SU-DHL-6 (cell line): ENCODE results near the gene NUMB.
"Not testable (repeated sequence)": the region's sequence is repeated elsewhere in the genome, so short reads cannot be mapped to it uniquely, and the experiment has no call there.

ENCODE experiments used
- H2AFZ ChIP-seq: fragments of 200-600 bp; sonication (generic); 2 replicates; pipeline ENCODE4 v1.6.1; 2014; ENCODE audit warnings: low read depth, mild to moderate bottlenecking, moderate library complexity, mixed read lengths, antibody characterized with exemption, low read length; ENCODE audit not compliant: severe bottlenecking
- H3F3A ChIP-seq: fragments of 200-600 bp; shearing (Covaris generic); 2 replicates; pipeline ENCODE4 v1.6.0; 2016; ENCODE audit warnings: antibody characterized with exemption, mild to moderate bottlenecking; ENCODE audit not compliant: insufficient read depth
- H3K27ac ChIP-seq: fragments of 200-600 bp; sonication (generic); 2 replicates; pipeline ENCODE4 v1.5.1; 2016; ENCODE audit warnings: low read depth, mild to moderate bottlenecking, low read length, moderate library complexity, mixed read lengths
- H3K27me3 ChIP-seq: fragments of 200-600 bp; sonication (generic), shearing (Covaris generic); 2 replicates; pipeline ENCODE4 v1.6.0; 2014; ENCODE audit warnings: mild to moderate bottlenecking, low read length
- H3K36me3 ChIP-seq: fragments of 200-600 bp; sonication (generic); 2 replicates; pipeline ENCODE4 v1.6.1; 2014; ENCODE audit warnings: mild to moderate bottlenecking, low read length, mixed read lengths
- H3K4me2 ChIP-seq: fragments of 300-600, 200-600 bp; shearing (Covaris generic), sonication (generic); 2 replicates; pipeline ENCODE4 v1.6.0; 2014; ENCODE audit warnings: low read length, low read depth, mild to moderate bottlenecking; ENCODE audit not compliant: poor library complexity, severe bottlenecking
- H3K4me3 ChIP-seq: fragments of 200-600 bp; sonication (generic); 2 replicates; pipeline ENCODE4 v1.5.1; 2014; ENCODE audit warnings: antibody characterized with exemption, low read length, mild to moderate bottlenecking, mixed read lengths; ENCODE audit not compliant: insufficient read depth, poor library complexity, severe bottlenecking
- H3K79me2 ChIP-seq: fragments of 200-600 bp; sonication (generic); 2 replicates; pipeline ENCODE4 v1.6.1; 2014; ENCODE audit warnings: mild to moderate bottlenecking, low read length, moderate library complexity; ENCODE audit not compliant: insufficient read depth
- H3K9ac ChIP-seq: fragments of 200-600 bp; sonication (generic); 2 replicates; pipeline ENCODE4 v1.7.0; 2014; ENCODE audit warnings: mild to moderate bottlenecking, low read length
- H3K9me2 ChIP-seq: fragments of 200-600 bp; sonication (generic); replicated peaks from 2 replicates; pipeline ENCODE4 v1.6.1; 2014; ENCODE audit warnings: low read length; ENCODE audit not compliant: insufficient read depth
- H3K9me3 ChIP-seq: fragments of 200-600 bp; sonication (generic); 2 replicates; pipeline ENCODE4 v1.6.1; 2014; ENCODE audit warnings: low read length, mixed read lengths; ENCODE audit not compliant: insufficient read depth
- H4K20me1 ChIP-seq: fragments of 200-600 bp; sonication (generic); 2 replicates; pipeline ENCODE4 v1.6.1; 2014; ENCODE audit warnings: low read depth, mild to moderate bottlenecking, antibody characterized with exemption, low read length, moderate library complexity, mixed read lengths
- EZH2phosphoT487 ChIP-seq: fragments of 200-600 bp; sonication (generic), shearing (Covaris generic); conservative IDR thresholded peaks from 2 replicates; pipeline ENCODE4 v1.6.1; 2018; ENCODE audit warnings: mild to moderate bottlenecking, antibody characterized with exemption, low read length, moderate library complexity, mixed read lengths
- TF ChIP-seq, protein P1 (sequence below): fragments of 200-600 bp; sonication (generic); IDR thresholded peaks from one replicate; pipeline ENCODE4 v1.5.1; 2017; ENCODE audit warnings: antibody characterized with exemption, mild to moderate bottlenecking, low read length, moderate library complexity; ENCODE audit not compliant: insufficient read depth, poor library complexity, severe bottlenecking

Gene NUMB

DNA sequence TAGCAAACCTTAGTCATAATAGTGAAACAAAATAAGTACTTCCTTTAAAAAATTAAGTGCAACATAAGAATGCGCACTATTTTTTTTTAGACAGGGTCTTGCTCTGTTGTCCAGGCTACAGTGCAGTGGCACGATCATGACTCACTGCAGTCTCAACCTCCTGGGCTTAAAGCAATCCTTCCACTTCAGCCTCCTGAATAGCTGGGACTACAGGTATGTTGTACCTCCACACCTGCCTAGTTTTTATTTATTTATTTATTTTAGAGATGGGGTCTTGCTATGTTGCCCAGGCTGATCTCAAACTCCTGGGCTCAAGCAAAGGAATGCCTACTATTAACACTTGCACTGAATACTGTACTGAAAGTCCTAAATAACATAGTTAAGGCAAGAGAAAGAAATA, 93.8 kb downstream of the NUMB start:
- no peaks in the 10 kb centered on the region for H3K9me2 ChIP-seq
- no peak for TF ChIP-seq EZH2phosphoT487
- TF ChIP-seq, protein P1, sequence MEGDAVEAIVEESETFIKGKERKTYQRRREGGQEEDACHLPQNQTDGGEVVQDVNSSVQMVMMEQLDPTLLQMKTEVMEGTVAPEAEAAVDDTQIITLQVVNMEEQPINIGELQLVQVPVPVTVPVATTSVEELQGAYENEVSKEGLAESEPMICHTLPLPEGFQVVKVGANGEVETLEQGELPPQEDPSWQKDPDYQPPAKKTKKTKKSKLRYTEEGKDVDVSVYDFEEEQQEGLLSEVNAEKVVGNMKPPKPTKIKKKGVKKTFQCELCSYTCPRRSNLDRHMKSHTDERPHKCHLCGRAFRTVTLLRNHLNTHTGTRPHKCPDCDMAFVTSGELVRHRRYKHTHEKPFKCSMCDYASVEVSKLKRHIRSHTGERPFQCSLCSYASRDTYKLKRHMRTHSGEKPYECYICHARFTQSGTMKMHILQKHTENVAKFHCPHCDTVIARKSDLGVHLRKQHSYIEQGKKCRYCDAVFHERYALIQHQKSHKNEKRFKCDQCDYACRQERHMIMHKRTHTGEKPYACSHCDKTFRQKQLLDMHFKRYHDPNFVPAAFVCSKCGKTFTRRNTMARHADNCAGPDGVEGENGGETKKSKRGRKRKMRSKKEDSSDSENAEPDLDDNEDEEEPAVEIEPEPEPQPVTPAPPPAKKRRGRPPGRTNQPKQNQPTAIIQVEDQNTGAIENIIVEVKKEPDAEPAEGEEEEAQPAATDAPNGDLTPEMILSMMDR = no peak
- no peak overlapping the region for H3K9ac ChIP-seq
- no peak overlapping the region for H3K27ac ChIP-seq
- H2AFZ ChIP-seq = no peak overlapping the region
- no peaks in the 10 kb centered on the region for H4K20me1 ChIP-seq
- no peaks in the 10 kb centered on the region for H3K36me3 ChIP-seq
- no peaks in the 10 kb centered on the region for H3K27me3 ChIP-seq
- H3K79me2 ChIP-seq = no peaks in the 10 kb centered on the region
- H3K4me2 ChIP-seq = no peak overlapping the region
- no peaks in the 10 kb centered on the region for H3F3A ChIP-seq
- no peak overlapping the region for H3K4me3 ChIP-seq
- no peaks in the 10 kb centered on the region for H3K9me3 ChIP-seq

DNA sequence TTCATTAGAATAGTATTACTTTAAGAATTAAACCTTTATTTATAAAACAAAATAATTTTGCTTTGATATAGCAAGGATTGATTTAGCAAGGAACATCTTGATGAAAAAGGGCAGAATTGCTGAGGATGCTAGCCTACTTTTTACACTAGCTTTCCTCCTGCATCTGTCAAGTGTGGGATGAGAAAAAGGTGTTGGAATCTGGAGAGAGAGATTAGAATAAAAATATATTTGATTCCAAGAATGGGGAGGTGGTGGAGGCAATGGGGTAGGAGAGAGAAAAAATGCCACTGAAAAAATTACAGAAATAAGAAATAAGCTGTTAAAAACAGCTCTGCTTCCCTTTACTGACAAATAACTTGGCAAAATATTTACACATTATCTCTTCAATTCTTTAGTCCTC, 98.9 kb downstream of the NUMB start:
- H3K79me2 ChIP-seq = no peaks in the 10 kb centered on the region
- H3F3A ChIP-seq = no peaks in the 10 kb centered on the region; the same call in 1 of the 2 replicates
- H3K9me3 ChIP-seq = no peaks in the 10 kb centered on the region
- TF ChIP-seq, protein P1 = no peak
- no peak for TF ChIP-seq EZH2phosphoT487
- H3K4me3 ChIP-seq = no peak overlapping the region
- no peak overlapping the region for H3K9ac ChIP-seq
- no peak overlapping the region for H2AFZ ChIP-seq
- H3K27me3 ChIP-seq = no peaks in the 10 kb centered on the region
- no peaks in the 10 kb centered on the region for H3K36me3 ChIP-seq
- no peaks in the 10 kb centered on the region for H4K20me1 ChIP-seq
- H3K9me2 ChIP-seq = no peaks in the 10 kb centered on the region
- H3K4me2 ChIP-seq = no peak overlapping the region
- H3K27ac ChIP-seq = no peak overlapping the region

DNA sequence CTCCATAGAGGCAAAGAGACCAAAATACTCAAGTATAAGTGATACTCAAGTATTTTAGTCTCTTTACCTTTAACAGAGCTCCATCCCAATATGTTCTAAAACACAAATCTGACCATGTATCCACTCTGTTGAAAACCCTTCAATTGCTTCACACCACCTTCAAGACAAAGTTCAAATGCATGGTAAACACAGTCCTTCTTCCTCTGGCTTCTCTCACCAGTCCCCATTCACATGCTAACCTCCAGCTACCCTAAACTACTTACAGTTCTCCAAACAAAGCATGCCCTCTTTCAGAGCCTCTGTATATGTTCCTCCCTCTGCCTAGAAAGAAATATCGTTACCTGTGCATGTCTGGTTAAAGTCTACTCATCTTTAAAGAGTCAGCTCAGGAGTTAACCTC, 100.2 kb downstream of the NUMB start:
- Histone ChIP-seq H3K9ac (no peak overlapping the region), H3K4me2 (no peak overlapping the region), H2AFZ (no peak overlapping the region), H3K79me2 (no peaks in the 10 kb centered on the region), H3K27me3 (no peaks in the 10 kb centered on the region), H3K36me3 (no peaks in the 10 kb centered on the region), H3K4me3 (no peak overlapping the region), H3K9me3 (no peaks in the 10 kb centered on the region), H3K9me2 (no peaks in the 10 kb centered on the region), H4K20me1 (no peaks in the 10 kb centered on the region), H3F3A (no peaks in the 10 kb centered on the region; the same call in 1 of the 2 replicates), H3K27ac (no peak overlapping the region)
- no peak for TF ChIP-seq EZH2phosphoT487
- TF ChIP-seq, protein P1 = no peak

DNA sequence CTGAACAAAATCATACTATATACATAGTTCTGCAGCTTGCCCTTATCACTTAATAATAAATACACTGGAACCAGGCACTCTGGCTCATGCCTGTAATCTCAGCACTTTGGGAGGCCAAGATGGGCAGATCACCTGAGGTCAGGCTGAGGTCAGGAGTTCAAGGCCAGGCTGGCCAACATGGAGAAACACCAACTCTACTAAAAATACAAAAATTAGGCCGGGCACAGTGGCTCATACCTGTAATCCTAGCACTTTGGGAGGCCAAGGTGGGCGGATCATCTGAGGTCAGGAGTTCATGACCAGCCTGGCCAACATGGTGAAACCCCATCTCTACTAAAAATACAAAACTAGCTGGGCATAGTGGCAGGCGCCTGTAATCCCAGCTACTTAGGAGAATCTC, 109.3 kb downstream of the NUMB start:
- not testable (repeated sequence) for H3K4me3 ChIP-seq, H3K27ac ChIP-seq, H3F3A ChIP-seq, H2AFZ ChIP-seq, H3K4me2 ChIP-seq, H3K79me2 ChIP-seq, H4K20me1 ChIP-seq, H3K27me3 ChIP-seq, H3K9ac ChIP-seq, H3K9me2 ChIP-seq, H3K9me3 ChIP-seq, H3K36me3 ChIP-seq
